C4-2B (cell line): ENCODE data around the gene DSCAM.

Experiments used
- ZFX ChIP-seq: fragments of 450-650 bp; IDR thresholded peaks from 2 replicates; pipeline ENCODE4 v1.6.1; 2017
- TF ChIP-seq, protein P1 (sequence below): fragments of 450-650 bp; conservative IDR thresholded peaks from 2 replicates; pipeline ENCODE4 v1.5.1; 2017; ENCODE audit warnings: mild to moderate bottlenecking

DNA sequence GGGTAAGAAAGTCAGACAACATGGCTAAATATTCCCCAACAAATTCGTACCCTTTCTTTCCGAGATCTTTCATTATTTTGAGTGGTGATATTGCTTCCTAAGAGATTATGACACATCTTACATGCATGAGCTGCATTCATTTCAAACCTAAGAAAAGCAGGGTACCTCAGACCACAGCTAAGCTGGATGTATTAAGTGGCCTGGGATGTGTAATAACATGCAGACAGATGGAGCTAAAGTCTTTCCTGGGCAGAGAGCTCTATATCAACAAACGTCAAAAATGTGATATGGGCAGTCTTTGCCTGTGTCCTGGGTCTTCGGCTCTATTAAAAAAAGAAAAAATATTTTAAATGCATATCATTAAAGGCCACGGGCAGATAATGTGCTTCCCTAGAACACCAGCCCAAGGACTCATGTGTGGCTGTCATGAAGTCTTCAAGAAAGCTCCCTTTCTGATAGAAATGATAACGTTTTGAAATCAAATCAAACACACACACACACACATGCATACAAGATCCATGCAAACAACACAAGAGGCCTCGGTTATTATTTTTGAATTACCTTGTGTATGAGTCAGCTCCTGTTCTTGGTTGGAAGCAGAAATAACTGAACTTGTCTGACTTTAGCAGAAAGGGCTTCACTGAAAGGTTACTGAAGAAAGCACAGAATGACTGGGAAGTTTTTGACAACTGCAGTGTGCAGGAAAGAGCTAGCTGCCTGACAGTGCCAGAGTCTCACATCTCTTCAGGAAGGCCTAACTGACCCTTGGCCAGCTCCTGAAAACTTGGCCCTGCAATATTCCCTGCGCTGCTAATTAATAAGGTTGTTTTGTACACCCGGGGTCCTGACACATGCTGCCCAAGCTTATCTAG, 231.2 kb downstream of the DSCAM start:
- TF ChIP-seq, protein P1, sequence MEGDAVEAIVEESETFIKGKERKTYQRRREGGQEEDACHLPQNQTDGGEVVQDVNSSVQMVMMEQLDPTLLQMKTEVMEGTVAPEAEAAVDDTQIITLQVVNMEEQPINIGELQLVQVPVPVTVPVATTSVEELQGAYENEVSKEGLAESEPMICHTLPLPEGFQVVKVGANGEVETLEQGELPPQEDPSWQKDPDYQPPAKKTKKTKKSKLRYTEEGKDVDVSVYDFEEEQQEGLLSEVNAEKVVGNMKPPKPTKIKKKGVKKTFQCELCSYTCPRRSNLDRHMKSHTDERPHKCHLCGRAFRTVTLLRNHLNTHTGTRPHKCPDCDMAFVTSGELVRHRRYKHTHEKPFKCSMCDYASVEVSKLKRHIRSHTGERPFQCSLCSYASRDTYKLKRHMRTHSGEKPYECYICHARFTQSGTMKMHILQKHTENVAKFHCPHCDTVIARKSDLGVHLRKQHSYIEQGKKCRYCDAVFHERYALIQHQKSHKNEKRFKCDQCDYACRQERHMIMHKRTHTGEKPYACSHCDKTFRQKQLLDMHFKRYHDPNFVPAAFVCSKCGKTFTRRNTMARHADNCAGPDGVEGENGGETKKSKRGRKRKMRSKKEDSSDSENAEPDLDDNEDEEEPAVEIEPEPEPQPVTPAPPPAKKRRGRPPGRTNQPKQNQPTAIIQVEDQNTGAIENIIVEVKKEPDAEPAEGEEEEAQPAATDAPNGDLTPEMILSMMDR, result no peak
- TF ChIP-seq ZFX, result no peak
